NCI-H1417 treated with DMSO at 0.1 percent for 48 hours (cell line): ENCODE results near the gene RHOH.

Experiments
- DNase-seq: peaks from one replicate; lab custom pipeline; 2025; lab: John Stamatoyannopoulos, UW

RHOH gene

DNA sequence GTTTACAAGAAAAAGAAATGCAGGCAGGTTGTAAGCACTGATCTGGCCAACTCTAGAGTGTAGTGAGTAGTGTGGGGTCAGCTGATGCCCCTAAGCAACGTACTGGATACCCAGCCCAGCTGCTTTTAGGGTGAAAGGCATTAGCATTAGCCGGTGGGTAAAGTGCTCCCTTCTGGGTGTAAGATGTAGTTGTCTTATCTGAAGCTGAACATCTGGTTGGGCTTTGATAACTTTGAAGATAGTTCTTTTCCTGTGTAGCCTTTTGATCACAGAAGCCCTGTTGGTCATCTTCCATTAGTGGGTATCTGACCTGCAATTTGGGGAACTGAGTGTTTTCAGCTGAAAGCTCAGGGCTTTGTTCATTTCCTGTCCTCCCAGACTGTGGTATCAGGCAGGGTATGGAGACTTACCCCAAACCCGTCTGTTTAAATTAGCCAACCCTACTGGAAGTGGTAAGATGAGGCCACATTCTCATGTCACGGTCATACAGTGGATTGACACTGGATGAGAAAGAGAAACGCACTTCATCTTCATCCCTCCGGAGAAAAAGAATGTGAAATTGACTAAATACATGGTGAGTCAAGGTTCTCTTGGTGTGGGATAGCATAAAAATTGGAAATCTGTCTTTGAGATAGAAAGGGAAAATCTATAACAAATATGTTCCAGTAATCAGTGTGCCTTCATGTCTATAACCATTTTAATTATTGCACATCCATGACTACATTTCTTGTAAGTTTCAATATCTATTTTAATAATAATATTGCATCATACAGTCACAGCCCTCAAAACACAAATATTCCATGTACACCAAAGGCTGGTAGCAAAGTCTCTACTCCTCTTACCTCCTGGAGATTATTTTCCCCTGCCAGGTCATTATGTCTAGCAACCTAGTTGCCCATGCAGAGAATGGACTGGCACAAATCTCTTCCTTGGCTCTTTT lies 8.7 kb downstream of the RHOH start:
- DNase-seq = no peak

DNA sequence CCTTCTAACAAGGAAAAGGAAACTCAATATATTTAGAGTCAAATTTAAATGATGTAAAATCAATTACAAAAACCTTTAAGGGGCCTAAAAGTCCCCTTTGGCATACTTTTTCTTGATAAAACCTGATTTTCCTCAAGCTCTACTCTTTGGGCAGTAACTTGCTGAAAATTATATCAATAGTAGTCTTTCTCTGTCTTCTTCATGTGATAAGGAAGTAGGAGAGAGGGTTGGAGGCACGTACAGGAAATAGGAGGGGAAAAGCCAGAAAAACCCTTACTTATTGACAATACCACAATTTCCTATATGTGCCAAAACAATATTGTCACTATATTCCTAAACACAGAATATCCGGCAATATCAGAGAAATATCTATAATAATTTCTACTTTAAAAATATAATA lies 9.6 kb downstream of the RHOH start:
- no peak for DNase-seq

DNA sequence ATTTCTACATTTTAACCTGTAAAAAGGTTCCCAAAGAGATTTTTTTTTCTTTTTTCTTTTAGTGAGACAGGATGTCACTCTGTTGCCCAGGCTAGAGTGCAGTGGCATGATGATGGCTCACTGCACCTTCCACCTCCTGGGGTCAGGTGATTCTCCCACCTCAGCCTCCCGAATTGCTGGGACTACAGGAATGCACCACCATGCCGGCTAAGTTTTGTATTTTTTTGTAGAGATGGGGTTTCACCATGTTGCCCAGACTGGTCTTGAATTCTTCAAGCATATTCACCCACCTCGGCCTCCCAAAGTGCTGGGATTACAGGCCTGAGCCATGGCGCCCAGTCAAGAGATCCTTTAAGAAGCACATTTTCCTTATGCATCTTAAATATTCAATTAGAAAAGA lies 12.6 kb downstream of the RHOH start:
- DNase-seq = no peak

DNA sequence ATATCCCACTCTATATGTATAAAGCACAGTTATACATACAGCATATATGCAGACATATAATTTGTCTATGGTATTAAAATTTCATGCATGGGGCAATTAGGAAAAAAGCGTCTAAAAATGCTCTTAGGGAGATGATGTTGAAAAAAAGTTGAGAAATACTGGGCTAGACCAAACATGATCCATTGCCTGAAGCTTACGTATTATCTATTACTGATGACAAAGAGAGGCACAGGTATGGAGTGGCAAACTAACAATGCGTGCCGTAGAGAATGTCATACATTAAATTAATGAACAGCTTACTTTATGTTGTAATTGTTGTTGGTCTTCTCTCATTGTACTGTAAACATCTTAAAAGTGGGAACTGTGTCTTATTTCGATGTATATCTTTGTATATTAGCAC lies 13.9 kb downstream of the RHOH start:
- DNase-seq = no peak

DNA sequence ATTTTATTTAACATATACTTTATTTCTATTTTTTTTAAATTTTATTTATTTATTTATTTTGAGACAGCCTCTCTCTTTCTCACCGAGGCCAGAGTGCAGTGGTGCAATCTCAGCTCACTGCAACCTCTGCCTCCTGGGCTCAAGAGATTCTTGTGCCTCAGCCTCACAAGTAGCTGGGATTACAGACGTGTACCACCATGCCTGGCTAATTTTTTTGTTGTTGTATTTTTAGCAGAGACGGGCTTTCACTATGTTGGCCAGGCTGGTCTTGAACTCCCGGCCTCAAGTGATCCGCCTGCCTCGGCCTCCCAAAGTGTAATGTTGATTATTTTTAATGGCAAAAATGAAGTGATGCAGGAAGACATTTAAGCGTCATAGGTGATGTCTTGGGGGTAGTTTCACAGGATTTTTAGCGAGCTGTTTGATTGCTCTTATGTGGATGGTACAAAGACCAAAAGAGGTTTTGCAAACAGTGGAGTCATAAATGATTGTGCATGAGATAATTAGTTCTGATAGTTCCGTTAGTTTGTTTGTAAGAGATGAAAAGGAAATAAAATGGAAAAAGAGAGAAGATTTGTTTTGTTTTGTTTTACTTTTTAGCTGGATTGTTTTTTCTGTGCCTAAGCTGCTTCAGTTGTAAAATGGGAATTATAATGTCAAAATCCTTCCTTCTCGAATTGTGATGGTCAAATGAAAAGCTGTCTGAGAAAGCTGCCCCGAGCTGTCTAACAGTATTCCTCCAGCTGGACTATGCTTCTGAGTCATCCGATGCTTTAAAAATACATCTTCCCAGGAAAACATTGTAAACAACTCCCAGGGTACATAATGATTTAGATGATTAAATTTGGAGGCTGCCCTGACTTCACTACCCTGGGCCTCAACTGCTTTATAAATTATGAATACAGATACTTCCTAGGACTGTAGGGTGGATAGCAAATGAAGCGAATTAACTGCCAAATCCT lies 14.7 kb downstream of the RHOH start:
- DNase-seq = no peak

DNA sequence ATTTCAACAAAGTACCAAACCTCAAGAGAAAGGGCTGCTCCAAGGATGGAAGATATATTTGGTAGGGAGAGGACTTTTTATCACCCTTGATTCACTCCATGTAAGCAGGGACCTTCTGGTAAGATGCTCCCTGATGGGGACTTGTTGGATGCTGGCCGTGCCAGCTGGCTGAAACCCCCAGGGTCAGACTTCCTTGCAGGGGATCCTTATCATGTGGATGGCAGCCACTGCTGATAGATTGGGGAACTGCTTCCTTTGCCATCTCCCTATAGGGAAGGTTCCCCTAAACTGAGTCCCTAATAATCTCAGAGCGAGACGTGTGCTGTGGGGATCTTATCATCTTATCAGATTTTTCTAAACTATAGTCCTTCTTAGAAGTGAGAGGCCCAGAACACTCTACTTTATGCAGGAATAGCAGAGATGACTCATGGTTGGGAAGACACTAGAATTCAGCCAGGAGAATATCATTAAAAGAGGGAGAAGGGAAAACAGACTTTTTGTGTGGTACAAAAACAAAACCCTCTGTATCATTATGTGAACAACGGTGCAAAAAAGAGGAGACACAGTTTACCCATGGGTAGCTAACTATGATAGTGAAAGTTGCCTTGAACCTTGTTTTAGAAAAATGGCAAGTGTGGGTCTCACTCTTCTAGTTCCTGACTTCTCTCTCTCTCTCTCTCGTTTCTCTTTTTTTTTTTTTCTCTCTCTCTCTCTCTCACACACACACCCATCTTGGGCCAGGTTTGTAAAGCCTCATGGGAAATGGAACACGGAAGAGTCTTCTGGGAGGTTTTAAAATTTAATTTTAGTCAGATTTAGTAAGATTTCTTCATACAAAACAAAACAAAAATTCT lies 16.1 kb downstream of the RHOH start:
- no peak for DNase-seq

DNA sequence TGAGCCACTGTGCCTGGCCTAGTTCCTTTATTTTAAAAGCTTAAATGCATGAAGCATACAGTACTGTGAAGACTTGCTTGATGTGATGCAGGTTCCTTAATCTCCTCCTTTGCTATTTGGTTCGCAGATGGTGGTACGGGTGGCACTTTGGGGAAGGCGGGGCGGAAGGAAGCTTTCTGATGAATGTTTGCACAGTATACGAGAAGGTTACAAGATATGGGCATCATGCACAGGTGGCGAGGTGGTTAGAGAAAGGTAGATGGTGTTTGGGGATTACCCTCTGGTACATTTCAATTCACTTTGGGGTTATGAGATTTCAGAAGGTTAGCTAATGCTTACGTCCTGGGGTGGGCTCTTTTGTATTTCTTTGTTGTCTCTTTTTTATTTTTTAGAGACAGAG lies 17.2 kb downstream of the RHOH start:
- DNase-seq = no peak

DNA sequence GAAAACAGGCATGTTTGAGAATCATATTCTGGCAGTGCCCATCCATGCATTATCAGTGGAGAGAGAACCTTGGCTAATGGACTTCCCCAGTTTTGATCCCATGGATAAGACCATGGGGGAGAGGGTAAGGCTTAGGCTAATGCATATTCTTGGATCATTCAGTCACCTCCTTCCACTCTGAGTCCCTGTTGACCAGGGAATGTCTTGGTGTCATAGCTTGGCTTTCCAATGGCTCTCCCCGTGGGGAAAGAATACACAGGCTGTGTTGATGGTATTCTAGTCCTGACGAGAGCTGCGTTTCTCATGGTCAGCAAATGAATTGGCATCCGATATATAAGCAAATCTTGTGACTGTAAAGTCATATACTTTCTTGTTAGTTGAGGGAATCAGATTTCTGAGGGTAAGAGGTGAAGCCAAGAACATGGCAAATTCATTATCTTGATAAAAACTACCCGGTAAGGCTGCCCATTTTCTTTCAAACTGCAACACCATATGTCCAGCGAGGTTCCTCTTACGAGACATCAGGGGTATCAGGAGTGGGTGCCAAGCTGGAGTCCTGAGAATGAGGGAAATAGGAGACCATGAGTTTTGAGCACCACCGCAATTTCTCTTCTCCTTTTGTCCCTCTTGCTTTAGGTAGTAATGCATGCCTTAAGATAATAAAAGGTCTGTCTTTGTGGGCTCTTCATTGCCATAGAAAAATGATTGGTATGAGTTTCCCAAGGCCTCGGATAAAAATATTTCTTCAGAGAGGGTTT lies 18.0 kb downstream of the RHOH start:
- DNase-seq = no peak

DNA sequence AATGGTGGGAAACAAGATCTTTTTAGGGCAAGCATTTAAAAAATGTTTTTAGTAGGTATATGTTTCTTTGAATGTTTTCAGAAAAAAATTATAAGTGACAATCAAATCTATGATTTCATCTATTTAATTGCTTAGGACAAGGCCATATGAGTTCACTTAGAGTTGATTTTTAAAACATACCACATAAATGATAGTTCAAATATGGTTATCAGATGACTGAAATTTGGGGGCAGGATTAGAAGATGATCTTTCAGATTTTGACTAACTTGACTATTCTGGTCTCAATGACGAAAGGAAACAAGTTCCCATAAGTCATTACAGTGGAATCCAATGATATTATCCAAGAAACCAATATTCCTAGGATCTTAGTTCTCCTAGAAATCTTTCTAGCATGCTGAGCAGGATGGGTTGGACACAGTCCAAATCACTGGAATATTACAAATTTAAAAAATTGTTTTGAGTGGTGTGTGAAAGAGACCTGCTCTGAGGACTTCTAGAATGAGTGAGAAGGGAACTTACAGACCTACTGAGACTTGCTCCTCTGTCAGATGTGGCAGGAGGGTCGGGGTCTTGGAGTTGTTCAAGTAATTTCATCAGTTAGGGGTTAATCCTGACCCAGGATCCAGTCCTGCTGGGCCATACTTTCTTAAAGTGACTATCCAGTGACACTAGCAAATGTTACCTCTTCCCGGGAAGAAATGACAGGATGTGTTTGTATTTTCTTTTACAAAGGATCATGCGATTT lies 20.0 kb downstream of the RHOH start:
- DNase-seq = no peak

DNA sequence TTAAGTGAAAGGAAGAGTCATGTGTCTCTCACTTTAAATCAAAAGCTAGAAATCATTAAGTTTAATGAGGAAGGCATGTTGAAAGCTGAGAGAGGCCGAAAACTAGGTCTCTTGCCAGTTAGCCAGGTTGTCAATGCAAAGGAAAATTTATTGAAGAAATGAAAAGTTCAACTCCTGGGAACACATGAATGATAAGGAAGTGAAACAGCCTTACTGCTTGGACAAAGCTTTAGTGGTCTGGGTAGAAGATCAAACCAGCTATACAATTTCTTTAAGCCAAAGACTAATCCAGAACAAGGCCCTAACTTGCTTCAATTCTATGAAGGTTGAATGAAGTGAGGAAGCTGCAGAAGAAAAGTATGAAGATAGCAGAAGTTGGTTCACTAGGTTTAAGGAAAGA lies 24.9 kb downstream of the RHOH start:
- DNase-seq = no peak

DNA sequence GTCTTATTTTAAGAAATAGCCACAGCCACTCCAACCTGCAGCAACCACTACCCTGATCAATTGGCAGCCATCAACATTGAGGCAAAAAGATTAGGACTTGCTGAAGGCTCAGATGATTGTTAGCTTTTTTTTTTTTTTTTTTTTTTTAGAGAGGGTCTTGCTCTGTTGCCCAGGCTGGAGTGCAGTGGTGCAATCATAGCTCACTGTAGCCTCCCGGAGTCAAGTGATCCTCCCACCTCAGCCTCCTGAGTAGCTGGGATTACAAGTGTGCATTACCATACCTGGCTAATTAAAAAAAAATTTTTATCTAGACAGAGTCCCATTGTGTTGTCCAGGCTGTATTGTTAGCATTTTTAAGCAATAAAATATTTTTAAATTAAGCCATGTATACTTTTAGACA lies 26.5 kb downstream of the RHOH start:
- DNase-seq = no peak

DNA sequence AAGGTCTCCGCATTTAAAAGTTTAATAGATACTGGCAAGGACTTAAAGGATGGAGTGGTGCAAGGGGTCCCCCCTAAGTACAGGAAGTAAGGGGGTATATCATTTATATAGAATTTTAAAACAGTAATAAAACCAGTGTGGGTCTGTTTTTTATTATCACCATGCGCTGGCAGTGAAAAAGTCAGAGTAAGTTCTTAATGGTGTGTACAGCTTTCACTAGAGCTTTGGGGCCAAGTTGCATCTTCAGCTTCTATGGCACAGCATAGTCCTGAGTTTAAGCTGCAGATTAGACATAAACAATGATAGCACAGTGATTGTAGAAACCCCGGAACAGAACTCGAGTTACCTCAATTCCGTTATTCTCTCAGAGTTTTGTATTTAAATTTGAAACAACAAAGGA lies 27.6 kb downstream of the RHOH start:
- DNase-seq = no peak

DNA sequence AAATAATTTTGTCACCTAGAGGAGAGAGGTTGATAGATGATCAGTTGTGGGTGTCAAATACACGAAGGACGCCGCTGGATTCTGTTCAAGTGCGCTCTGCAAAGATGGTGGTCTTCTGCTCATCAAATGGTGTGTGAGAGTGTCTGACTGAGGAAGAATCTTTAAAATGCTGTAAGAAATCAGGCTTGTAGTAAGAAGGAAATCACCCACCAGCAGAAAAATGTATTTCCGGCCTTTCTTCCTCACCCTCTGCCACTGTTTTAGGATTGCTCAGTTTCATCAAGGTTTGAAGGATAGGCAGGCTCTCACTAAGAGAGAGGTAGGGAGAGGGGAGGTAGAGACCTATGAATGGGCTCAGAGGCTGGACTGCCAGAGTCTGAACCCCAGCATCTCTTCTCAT lies 28.7 kb downstream of the RHOH start:
- DNase-seq = no peak

DNA sequence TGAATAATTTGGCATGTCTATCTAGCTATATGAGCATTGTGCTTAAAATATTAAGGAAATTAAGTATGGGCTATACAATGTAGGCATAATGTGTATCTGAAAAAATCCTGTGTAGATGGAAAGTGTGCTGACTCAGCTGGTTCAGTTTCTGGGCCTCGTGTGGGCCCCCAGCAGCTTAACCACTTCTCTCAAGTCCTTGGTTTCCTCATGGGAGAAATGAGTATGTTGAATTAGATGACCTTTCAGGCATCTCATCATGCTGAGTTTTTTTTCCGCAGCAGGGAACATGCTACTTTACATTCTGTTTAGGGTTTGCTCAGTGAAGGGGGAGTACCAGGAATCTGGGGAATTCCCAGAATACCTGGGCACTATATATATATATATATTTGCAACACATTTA lies 30.5 kb downstream of the RHOH start:
- DNase-seq = no peak

DNA sequence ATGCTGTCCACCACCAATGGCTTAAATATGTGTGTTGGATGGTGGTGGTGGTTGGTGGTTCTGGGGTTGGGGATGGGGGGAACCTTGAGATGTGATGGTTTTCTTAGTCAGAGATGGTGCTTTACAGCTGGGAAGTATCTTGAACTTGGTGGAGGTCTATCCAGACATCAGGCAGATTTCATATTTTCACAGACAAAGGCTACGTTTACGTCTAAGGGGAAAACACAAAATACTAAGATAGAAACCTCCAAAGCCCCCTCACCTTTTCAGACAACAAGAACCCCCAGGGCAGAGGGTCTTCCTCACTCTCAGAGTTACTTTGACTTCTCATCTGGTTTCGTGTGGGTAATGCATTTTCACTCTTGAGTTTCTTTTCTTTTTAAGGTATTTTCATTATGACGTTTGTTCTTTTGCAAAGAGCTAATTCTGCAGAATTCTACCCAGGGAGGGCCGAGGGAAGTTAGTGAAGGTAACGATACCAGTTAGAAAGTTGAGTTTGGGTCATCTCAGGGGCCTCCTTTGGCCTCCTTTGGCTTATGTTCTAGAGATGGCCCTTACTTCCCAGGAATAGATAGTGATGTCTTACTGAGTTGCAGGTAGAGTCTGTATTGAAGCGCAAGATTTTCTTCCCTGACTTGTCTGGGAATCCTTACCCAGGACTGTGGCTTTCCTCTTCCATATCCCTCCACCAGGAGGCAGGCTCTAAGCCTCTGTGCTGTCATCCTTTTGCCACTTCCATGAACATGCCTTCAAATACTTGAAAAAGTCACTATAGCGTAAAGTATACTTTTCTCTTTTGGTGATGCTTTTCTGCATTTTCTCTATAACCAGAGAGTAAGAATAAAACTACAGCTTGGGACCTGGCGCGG lies 31.9 kb downstream of the RHOH start:
- DNase-seq = no peak

DNA sequence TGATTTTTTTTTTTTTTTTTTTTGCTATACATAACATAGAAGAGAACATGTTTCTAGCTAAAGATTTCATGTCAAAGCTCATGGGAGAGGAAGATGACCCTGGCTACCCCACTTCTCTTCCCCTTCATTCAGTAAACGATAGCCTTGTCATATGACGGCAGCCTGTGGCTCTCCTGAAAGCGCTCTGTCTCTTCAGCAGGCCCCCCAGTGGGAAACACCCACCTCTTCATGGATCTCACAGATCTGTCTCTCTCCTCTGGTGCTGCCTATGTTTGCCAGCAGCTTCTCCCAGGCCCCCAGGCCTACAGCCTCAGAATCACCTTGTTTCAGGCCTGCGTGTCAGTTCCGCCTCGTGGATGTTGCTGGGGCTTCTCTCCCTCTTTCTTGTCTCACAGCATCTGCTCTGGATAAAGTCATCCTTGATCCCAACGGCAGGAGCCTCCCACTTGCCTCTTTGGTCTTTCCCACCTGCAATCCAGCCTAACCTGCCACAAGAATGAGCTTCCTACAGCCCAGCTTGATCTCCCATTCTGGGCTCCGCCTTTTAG lies 34.6 kb downstream of the RHOH start:
- DNase-seq = no peak

DNA sequence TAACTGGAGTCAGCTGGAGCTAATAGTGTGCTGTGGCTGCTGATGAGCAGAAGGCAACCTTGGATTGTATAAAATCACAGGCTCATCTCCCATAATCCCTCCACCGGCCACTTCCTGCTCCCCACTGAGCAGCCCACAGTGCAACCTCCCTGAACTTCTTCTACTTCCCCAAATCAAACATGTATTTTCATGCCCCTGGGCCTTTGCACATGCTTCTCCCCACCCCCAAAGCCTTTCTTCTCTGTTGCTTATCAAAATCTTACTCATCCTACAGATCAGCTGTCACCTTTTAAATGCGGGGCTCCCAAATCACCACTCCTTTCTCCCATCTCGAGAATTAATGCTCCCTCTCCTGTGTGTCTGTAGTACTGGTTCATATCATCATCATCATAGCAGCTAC lies 35.8 kb downstream of the RHOH start:
- DNase-seq = no peak

DNA sequence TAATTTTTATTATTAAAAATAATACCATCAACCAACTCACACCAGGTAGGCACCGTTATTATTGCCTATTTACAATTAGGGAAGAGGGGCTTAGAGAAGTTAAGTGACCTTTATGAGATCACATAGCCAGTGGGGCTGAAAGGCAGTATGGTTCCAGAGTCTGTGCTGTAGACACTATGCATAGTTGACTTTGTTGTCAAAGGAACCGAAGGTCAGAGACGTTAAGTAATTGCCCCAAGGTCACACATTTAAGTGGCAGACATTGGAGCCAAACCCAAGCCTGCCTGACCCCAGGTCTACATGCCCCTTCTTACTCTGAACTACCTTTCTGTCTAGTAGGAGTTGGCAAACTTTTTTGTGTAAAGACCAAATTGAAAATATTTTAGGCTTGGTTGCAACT lies 36.4 kb downstream of the RHOH start:
- DNase-seq = no peak

DNA sequence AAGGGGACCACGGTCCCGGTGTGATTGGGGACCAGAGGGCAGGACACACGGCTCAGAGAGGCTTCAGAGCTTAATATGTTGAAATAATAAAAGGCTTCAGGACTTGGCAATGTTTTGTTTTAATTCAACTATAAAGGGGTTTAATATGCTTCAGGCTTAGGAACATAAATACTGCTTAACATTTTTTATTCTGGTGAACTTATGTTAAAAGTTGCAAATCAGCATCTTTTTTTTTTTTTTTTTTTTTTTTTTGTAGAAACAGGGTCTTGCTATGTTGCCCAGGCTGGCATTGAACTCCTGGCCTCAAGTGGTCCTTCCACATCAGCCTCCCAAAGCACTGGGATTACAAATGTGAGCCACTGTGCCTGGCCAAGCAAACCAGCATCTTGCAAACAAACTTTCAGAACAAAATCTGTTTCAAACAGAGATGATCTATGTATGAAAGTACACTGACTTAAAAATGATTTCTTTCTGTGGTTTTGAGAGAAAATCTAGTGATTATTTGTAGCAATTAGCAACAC lies 37.7 kb downstream of the RHOH start:
- DNase-seq = no peak
